OCI-LY7 (cell line): ENCODE data around the gene ROBO2.

Experiments
- EZH2phosphoT487 ChIP-seq: fragments of 200-600 bp; sonication (generic); IDR thresholded peaks from 2 replicates; pipeline ENCODE4 v1.6.1; 2018; ENCODE audit warnings: low read depth, borderline replicate concordance, mild to moderate bottlenecking, mixed run types, antibody characterized with exemption, low read length, moderate library complexity, mixed read lengths
- TF ChIP-seq, protein P1 (sequence below): fragments of 200-600 bp; sonication (generic); conservative IDR thresholded peaks from 2 replicates; pipeline ENCODE4 v1.5.1; 2014; ENCODE audit warnings: mild to moderate bottlenecking, antibody characterized with exemption, low read length, moderate library complexity, mixed read lengths

DNA sequence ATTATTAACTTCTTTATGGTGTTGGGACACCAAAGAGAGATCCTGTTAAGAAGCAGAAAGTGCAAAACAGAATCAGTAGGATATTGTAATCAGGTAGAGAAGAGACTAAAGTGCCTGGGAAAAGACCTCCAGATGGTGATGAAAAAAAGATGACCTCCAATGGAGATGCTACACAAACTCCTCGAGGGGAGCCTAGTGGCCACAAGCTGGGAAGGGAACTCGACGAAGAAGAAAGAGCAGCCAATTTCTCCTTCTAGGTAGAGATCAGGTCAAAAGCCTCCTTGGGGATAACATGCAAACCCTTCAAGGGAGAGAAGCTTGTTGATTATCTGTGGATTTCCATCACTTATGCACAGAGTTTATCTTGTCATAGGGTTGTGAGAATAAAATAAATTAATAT, 647.6 kb downstream of the ROBO2 start:
- TF ChIP-seq, protein P1, sequence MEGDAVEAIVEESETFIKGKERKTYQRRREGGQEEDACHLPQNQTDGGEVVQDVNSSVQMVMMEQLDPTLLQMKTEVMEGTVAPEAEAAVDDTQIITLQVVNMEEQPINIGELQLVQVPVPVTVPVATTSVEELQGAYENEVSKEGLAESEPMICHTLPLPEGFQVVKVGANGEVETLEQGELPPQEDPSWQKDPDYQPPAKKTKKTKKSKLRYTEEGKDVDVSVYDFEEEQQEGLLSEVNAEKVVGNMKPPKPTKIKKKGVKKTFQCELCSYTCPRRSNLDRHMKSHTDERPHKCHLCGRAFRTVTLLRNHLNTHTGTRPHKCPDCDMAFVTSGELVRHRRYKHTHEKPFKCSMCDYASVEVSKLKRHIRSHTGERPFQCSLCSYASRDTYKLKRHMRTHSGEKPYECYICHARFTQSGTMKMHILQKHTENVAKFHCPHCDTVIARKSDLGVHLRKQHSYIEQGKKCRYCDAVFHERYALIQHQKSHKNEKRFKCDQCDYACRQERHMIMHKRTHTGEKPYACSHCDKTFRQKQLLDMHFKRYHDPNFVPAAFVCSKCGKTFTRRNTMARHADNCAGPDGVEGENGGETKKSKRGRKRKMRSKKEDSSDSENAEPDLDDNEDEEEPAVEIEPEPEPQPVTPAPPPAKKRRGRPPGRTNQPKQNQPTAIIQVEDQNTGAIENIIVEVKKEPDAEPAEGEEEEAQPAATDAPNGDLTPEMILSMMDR = no peak
- no peak for TF ChIP-seq EZH2phosphoT487
